GM12878 (cell line): ENCODE data around the gene ANO8.

Experiments
- ASH2L ChIP-seq: fragments of 300-600, 200-600 bp; sonication (generic); IDR thresholded peaks from 2 replicates; pipeline ENCODE4 v1.6.1; 2017; ENCODE audit warnings: low read depth, mild to moderate bottlenecking, borderline replicate concordance
- EZH2 ChIP-seq: IDR thresholded peaks from 2 replicates; pipeline ENCODE4 v1.6.1; 2012; ENCODE audit warnings: low read depth, mild to moderate bottlenecking, control low read depth, inconsistent platforms, low read length, borderline replicate concordance; ENCODE audit not compliant: control insufficient read depth
- GATAD2B ChIP-seq: fragments of 450-650 bp; conservative IDR thresholded peaks from 2 replicates; pipeline ENCODE4 v1.6.1; 2017; ENCODE audit warnings: low read depth, mild to moderate bottlenecking, moderate library complexity
- HDAC6 ChIP-seq: fragments of 200-600 bp; sonication (generic); IDR thresholded peaks from one replicate; pipeline ENCODE4 v1.8.0; 2017; ENCODE audit warnings: antibody characterized with exemption; ENCODE audit not compliant: unreplicated experiment
- JUND ChIP-seq: IDR thresholded peaks from 2 replicates; pipeline ENCODE4 v1.6.1; 2012; ENCODE audit warnings: low read depth, mild to moderate bottlenecking, low read length, improper control_type of control experiment, moderate library complexity
- POLR2A ChIP-seq: IDR thresholded peaks from 2 replicates; pipeline ENCODE4 v1.6.1; 2011; ENCODE audit warnings: low read depth, mild to moderate bottlenecking, low read length
- RAD21 ChIP-seq: IDR thresholded peaks from 2 replicates; pipeline ENCODE4 v1.6.1; 2011; ENCODE audit warnings: mild to moderate bottlenecking, low read depth, low read length, moderate library complexity; ENCODE audit not compliant: insufficient read depth
- RELA ChIP-seq: fragments of 450-650 bp; IDR thresholded peaks from 2 replicates; pipeline ENCODE4 v1.8.0; 2014; ENCODE audit warnings: borderline replicate concordance; ENCODE audit not compliant: partially characterized antibody
- YY1 ChIP-seq: IDR thresholded peaks from 2 replicates; pipeline ENCODE4 v1.6.1; 2011; ENCODE audit warnings: low read depth, mild to moderate bottlenecking, low read length
- TF ChIP-seq, protein P1 (sequence below), 3 experiments: IDR thresholded peaks in 2 of 3; conservative IDR thresholded peaks in 1 of 3; 2 replicates each; pipeline ENCODE4 v1.5.1; 2011; ENCODE audit warnings: low read depth in 3 of 3, low read length in 3 of 3, mild to moderate bottlenecking in 3 of 3, control low read depth in 2 of 3, moderate library complexity in 2 of 3, inconsistent platforms in 1 of 3, mixed read lengths in 1 of 3; ENCODE audit not compliant: control insufficient read depth in 2 of 3, insufficient read depth in 1 of 3; ENCODE audit errors: extremely low read depth in 1 of 3
- TF ChIP-seq, protein P2 (sequence below): IDR thresholded peaks from 2 replicates; pipeline ENCODE4 v1.6.1; 2011; ENCODE audit warnings: borderline replicate concordance, low read depth, mild to moderate bottlenecking, moderate library complexity, mixed read lengths, low read length; ENCODE audit not compliant: insufficient read depth; ENCODE audit errors: extremely low read length
- TF ChIP-seq, protein P3 (sequence below): fragments of 450-650 bp; IDR thresholded peaks from 2 replicates; pipeline ENCODE4 v1.6.1; 2017; ENCODE audit warnings: mild to moderate bottlenecking
- TF ChIP-seq, protein P4 (sequence below): IDR thresholded peaks from 2 replicates; pipeline ENCODE4 v1.6.1; 2011; ENCODE audit warnings: low read depth, low read length, improper control_type of control experiment, borderline replicate concordance

DNA sequence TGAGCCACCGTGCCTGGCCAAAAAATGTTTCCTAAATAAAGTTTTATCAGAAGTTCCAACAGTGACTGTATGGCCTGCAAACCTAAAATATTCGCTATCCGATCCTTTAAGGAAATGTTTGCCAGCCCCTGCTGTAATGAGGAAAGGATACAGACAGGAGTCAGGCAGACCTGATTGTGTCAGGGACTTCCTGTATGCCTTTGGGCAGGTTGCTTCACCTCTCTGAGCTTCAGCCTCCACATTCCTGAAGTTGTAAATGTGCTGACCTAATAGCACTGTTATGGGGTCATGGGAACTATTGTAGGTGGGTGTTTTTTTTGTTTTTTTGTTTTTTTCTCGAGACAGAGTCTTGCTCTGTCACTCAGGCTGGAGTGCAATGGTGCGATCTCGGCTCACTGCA is 37.7 kb downstream of the ANO8 start:
- TF ChIP-seq, protein P1, sequence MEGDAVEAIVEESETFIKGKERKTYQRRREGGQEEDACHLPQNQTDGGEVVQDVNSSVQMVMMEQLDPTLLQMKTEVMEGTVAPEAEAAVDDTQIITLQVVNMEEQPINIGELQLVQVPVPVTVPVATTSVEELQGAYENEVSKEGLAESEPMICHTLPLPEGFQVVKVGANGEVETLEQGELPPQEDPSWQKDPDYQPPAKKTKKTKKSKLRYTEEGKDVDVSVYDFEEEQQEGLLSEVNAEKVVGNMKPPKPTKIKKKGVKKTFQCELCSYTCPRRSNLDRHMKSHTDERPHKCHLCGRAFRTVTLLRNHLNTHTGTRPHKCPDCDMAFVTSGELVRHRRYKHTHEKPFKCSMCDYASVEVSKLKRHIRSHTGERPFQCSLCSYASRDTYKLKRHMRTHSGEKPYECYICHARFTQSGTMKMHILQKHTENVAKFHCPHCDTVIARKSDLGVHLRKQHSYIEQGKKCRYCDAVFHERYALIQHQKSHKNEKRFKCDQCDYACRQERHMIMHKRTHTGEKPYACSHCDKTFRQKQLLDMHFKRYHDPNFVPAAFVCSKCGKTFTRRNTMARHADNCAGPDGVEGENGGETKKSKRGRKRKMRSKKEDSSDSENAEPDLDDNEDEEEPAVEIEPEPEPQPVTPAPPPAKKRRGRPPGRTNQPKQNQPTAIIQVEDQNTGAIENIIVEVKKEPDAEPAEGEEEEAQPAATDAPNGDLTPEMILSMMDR (IDR thresholded peaks at IDR 0.05 in 2 of 3, conservative IDR thresholded peaks at IDR 0.05 in 1 of 3; ENCODE audit: control insufficient read depth in 2 of 3, extremely low read depth in 1 of 3, insufficient read depth in 1 of 3, low read depth in 3 of 3, low read length in 3 of 3) = no peak
- TF ChIP-seq, protein P2, sequence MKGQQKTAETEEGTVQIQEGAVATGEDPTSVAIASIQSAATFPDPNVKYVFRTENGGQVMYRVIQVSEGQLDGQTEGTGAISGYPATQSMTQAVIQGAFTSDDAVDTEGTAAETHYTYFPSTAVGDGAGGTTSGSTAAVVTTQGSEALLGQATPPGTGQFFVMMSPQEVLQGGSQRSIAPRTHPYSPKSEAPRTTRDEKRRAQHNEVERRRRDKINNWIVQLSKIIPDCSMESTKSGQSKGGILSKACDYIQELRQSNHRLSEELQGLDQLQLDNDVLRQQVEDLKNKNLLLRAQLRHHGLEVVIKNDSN = no peak
- TF ChIP-seq EZH2 = no peak
- no peak for TF ChIP-seq ASH2L
- no peak for TF ChIP-seq GATAD2B
- no peak for TF ChIP-seq HDAC6
- no peak for TF ChIP-seq RELA
- TF ChIP-seq RAD21 = no peak
- TF ChIP-seq, protein P3, sequence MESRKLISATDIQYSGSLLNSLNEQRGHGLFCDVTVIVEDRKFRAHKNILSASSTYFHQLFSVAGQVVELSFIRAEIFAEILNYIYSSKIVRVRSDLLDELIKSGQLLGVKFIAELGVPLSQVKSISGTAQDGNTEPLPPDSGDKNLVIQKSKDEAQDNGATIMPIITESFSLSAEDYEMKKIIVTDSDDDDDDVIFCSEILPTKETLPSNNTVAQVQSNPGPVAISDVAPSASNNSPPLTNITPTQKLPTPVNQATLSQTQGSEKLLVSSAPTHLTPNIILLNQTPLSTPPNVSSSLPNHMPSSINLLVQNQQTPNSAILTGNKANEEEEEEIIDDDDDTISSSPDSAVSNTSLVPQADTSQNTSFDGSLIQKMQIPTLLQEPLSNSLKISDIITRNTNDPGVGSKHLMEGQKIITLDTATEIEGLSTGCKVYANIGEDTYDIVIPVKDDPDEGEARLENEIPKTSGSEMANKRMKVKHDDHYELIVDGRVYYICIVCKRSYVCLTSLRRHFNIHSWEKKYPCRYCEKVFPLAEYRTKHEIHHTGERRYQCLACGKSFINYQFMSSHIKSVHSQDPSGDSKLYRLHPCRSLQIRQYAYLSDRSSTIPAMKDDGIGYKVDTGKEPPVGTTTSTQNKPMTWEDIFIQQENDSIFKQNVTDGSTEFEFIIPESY = no peak
- TF ChIP-seq YY1 = no peak
- TF ChIP-seq, protein P4, sequence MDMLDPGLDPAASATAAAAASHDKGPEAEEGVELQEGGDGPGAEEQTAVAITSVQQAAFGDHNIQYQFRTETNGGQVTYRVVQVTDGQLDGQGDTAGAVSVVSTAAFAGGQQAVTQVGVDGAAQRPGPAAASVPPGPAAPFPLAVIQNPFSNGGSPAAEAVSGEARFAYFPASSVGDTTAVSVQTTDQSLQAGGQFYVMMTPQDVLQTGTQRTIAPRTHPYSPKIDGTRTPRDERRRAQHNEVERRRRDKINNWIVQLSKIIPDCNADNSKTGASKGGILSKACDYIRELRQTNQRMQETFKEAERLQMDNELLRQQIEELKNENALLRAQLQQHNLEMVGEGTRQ = no peak
- TF ChIP-seq POLR2A = no peak
- no peak for TF ChIP-seq JUND
